HepG2 (cell line): ENCODE data around the gene ARHGAP9. TPM values are rescaled to one million over a fixed set of nuclear protein-coding genes. Genes with fewer than 3 reads are reported as not detected.

ENCODE experiments used
- ATAC-seq: fragments of 200-7000 bp; cut with Tn5 transposase; 3 replicates; pipeline ENCODE4 v1.9.1; 2020; ENCODE audit warnings: mild to moderate bottlenecking, moderate library complexity
- BruUV-seq: library from RNA; stranded (reverse); fragments of 400-500 nt; replicated peaks from 2 replicates; lab custom pipeline; 2021; lab: Mats Ljungman, UMichigan
- CTCF ChIA-PET: fragments of 300-600 bp; formaldehyde crosslinking; extraction: SDS; loops from one replicate; lab custom pipeline; 2021; ENCODE audit warnings: low total read pairs, inconsistent platforms, low intra/inter-chr PET ratio; lab: Yijun Ruan, JAX
- POLR2A ChIA-PET: fragments of 350-600 bp; sonication (Branson Sonifier 250); formaldehyde crosslinking; loops from one replicate; lab custom pipeline; 2020; ENCODE audit warnings: antibody characterized with exemption, inconsistent platforms; lab: Yijun Ruan, JAX
- DNase-seq: peaks from one replicate; pipeline ENCODE4 v3.0.0-alpha.2; 2015; ENCODE audit warnings: low spot score
- FAIRE-seq: peaks from 3 replicates; lab custom pipeline; 2011; peaks lifted over from hg19 to GRCh38; lab: Jason Lieb, UNC
- H2AFZ ChIP-seq: one replicate; pipeline ENCODE4 v1.6.1; 2011; ENCODE audit warnings: low read length, inconsistent platforms
- H3K27ac ChIP-seq: fragments of 300-600 bp; 3 replicates; pipeline ENCODE4 v1.8.0; 2011; ENCODE audit warnings: mixed run types, mild to moderate bottlenecking, mixed read lengths, low read length, inconsistent platforms; ENCODE audit not compliant: insufficient read depth; ENCODE audit errors: extremely low read length
- H3K27me3 ChIP-seq, 2 experiments: fragments of 200-600 bp in 1 of 2; 2 replicates in 1 of 2; 3 replicates in 1 of 2; pipeline versions ENCODE4 v1.6.0 to v1.8.0; 2011; ENCODE audit warnings: low read length in 2 of 2, mild to moderate bottlenecking in 2 of 2, moderate library complexity in 2 of 2, inconsistent platforms in 1 of 2; ENCODE audit not compliant: insufficient read depth in 2 of 2, control insufficient read depth in 1 of 2
- H3K36me3 ChIP-seq, 2 experiments: fragments of 200-600 bp in 1 of 2; replicated peaks in 1 of 2; 2 replicates in 1 of 2; 3 replicates in 1 of 2; pipeline versions ENCODE4 v1.5.1 to v1.8.0; 2011; ENCODE audit warnings: low read length in 2 of 2, inconsistent platforms in 1 of 2; ENCODE audit not compliant: insufficient read depth in 2 of 2, control insufficient read depth in 1 of 2
- H3K4me1 ChIP-seq: 2 replicates; pipeline ENCODE4 v1.5.1; 2012; ENCODE audit warnings: low read length, inconsistent platforms; ENCODE audit not compliant: insufficient read depth
- H3K4me2 ChIP-seq: 2 replicates; pipeline ENCODE4 v1.6.0; 2011; ENCODE audit warnings: low read depth, low read length, inconsistent platforms
- H3K4me3 ChIP-seq, 3 experiments: fragments of 200-600 bp in 1 of 3; sonication (generic), shearing (Covaris generic) in 1 of 3; replicated peaks in 1 of 3; 2 replicates each; pipeline ENCODE4 v1.5.1; 2011 to 2016; ENCODE audit warnings: low read length in 3 of 3, inconsistent platforms in 2 of 3, low read depth in 2 of 3, mild to moderate bottlenecking in 2 of 3, control low read depth in 1 of 3, mixed read lengths in 1 of 3; ENCODE audit not compliant: insufficient read depth in 1 of 3
- H3K79me2 ChIP-seq: one replicate; pipeline ENCODE4 v1.6.1; 2011; ENCODE audit warnings: low read length, inconsistent platforms; ENCODE audit not compliant: insufficient read depth
- H3K9ac ChIP-seq: 2 replicates; pipeline ENCODE4 v1.6.0; 2011; ENCODE audit warnings: mild to moderate bottlenecking, low read depth, low read length, inconsistent platforms; ENCODE audit not compliant: insufficient read depth
- H3K9me3 ChIP-seq: 2 replicates; pipeline ENCODE4 v1.5.1; 2012; ENCODE audit warnings: mild to moderate bottlenecking, low read length
- H4K20me1 ChIP-seq: 2 replicates; pipeline ENCODE4 v1.6.0; 2011; ENCODE audit warnings: inconsistent platforms, mild to moderate bottlenecking, low read length, moderate library complexity; ENCODE audit not compliant: insufficient read depth
- AGO1 ChIP-seq: fragments of 200-400 bp; formaldehyde crosslinking; IDR thresholded peaks from 2 replicates; pipeline ENCODE4 v1.6.1; 2017; ENCODE audit warnings: mild to moderate bottlenecking, low read depth, low read length, moderate library complexity; ENCODE audit not compliant: poor library complexity, severe bottlenecking
- CEBPG ChIP-seq: IDR thresholded peaks from 2 replicates; pipeline ENCODE4 v1.6.1; 2016
- FUBP1 ChIP-seq: sonication (generic); formaldehyde crosslinking; IDR thresholded peaks from 2 replicates; pipeline ENCODE4 v1.5.1; 2020; ENCODE audit warnings: missing genetic modification reagents, mild to moderate bottlenecking, borderline replicate concordance
- KLF15 ChIP-seq: sonication (generic); formaldehyde crosslinking; IDR thresholded peaks from 2 replicates; pipeline ENCODE4 v1.8.1; 2023; ENCODE audit warnings: borderline replicate concordance, mild to moderate bottlenecking, inconsistent platforms, missing genetic modification reagents, mixed read lengths
- REL ChIP-seq: sonication (generic); formaldehyde crosslinking; conservative IDR thresholded peaks from 2 replicates; pipeline ENCODE4 v1.8.0; 2022; ENCODE audit warnings: mild to moderate bottlenecking, missing genetic modification reagents, moderate library complexity
- RXRA ChIP-seq: sonication (generic); formaldehyde crosslinking; IDR thresholded peaks from 2 replicates; pipeline ENCODE4 v1.5.1; 2020; ENCODE audit warnings: missing genetic modification reagents
- THAP9 ChIP-seq: sonication (generic); formaldehyde crosslinking; IDR thresholded peaks from 2 replicates; pipeline ENCODE4; 2020; ENCODE audit warnings: missing genetic modification reagents, mild to moderate bottlenecking, borderline replicate concordance
- ZNF281 ChIP-seq: sonication (generic); formaldehyde crosslinking; IDR thresholded peaks from 2 replicates; pipeline ENCODE4 v1.4.0; 2020; ENCODE audit warnings: missing genetic modification reagents, borderline replicate concordance
- ZNF362 ChIP-seq: sonication (generic); formaldehyde crosslinking; IDR thresholded peaks from 2 replicates; pipeline ENCODE4 v1.4.0; 2020; ENCODE audit warnings: missing genetic modification reagents, mild to moderate bottlenecking, borderline replicate concordance
- ZNF484 ChIP-seq: sonication (generic); formaldehyde crosslinking; IDR thresholded peaks from 2 replicates; pipeline ENCODE4 v1.5.1; 2020; ENCODE audit warnings: mild to moderate bottlenecking, low read depth, missing genetic modification reagents, borderline replicate concordance
- ZNF564 ChIP-seq: sonication (generic); formaldehyde crosslinking; IDR thresholded peaks from 2 replicates; pipeline ENCODE4 v1.8.1; 2023; ENCODE audit warnings: mild to moderate bottlenecking, missing genetic modification reagents
- ZNF777 ChIP-seq: sonication (generic); formaldehyde crosslinking; IDR thresholded peaks from 2 replicates; pipeline ENCODE4 v1.4.0; 2020; ENCODE audit warnings: missing genetic modification reagents
- ZNF891 ChIP-seq: sonication (generic); formaldehyde crosslinking; IDR thresholded peaks from 2 replicates; pipeline ENCODE4 v1.5.0; 2020; ENCODE audit warnings: mild to moderate bottlenecking, missing genetic modification reagents
- WGBS: methylation state at CpG from one replicate; pipeline ENCODE4 v1.1.6; 2017; ENCODE audit warnings: low lambda C conversion rate; 5-methylcytosine and 5-hydroxymethylcytosine counted together
- in situ Hi-C: cut with HindIII; loops from 2 replicates; pipeline ENCODE4 v1.10.0; 2017; ENCODE audit warnings: low pct_unique_long_range_greater_than_20kb; ENCODE audit not compliant: extremely low pct_ligation_motif_present
- intact Hi-C: fragments of 100-400 bp; cut with micrococcal nuclease; formaldehyde crosslinking; loops from one replicate; pipeline ENCODE4 v1.10.0; 2022; ENCODE audit not compliant: unreplicated experiment
- polyA plus RNA-seq, 8 experiments: library from polyadenylated mRNA; depleted of rRNA in 3 of 8; stranded (reverse) in 7 of 8; unstranded in 1 of 8; fragments of >200 nt; fragmentation: Illumina TruSeq in 4 of 8; extraction: Trizol in 4 of 8; gene quantifications; 2 replicates each; pipeline versions ENCODE4 v1.2.1 to v1.2.3, GENCODE V29; 2011 to 2016; ENCODE audit warnings: low read depth in 4 of 8, missing spikeins in 1 of 8, mixed read lengths in 1 of 8; ENCODE audit not compliant: insufficient read depth in 1 of 8
- total RNA-seq, 5 experiments: library from RNA; depleted of rRNA; stranded (reverse); fragments of >200 nt; fragmentation: Illumina TruSeq; extraction: Trizol; gene quantifications; 2 replicates each; pipeline ENCODE4 v1.2.3, GENCODE V29; 2016; ENCODE audit warnings: low read depth in 1 of 5

Gene ARHGAP9
- total and polyA plus RNA-seq, 2 of the 13 experiments (the other 11 are each of a cell fraction or from before 2014, with no cell fraction given): 0.18 to 1.2 TPM

- Histone ChIP-seq H3K4me1 (peaks cover 23% of the 10 kb centered on the region), H2AFZ (no peak overlapping the region), H3K9ac (no peak overlapping the region), H3K4me3 (no peak overlapping the region), H3K4me2 (peak overlapping the region; percentile 93; the same call in 1 of the 2 replicates), H4K20me1 (peaks cover 8% of the 10 kb centered on the region), H3K27ac (no peak overlapping the region), H3K27me3 (peaks cover 0 to 4% of the 10 kb centered on the region in 2 experiments; a peak in 1 of 5 replicates), H3K36me3 (peaks cover 19 to 39% of the 10 kb centered on the region in 2 experiments), H3K79me2 (peaks cover 23% of the 10 kb centered on the region), H3K9me3 (no peaks in the 10 kb centered on the region)
- no peak for TF ChIP-seq ZNF564 (CRISPR knock-in tag)
- no peak for TF ChIP-seq FUBP1 (CRISPR knock-in tag)
- no peak for TF ChIP-seq ZNF891
- no peak for TF ChIP-seq ZNF484
- TF ChIP-seq ZNF281: no peak
- TF ChIP-seq REL (CRISPR knock-in tag): no peak
- no peak for TF ChIP-seq RXRA (CRISPR knock-in tag)
- no peak for TF ChIP-seq CEBPG (CRISPR knock-in tag)
- no peak for TF ChIP-seq THAP9 (CRISPR knock-in tag)
- no peak for TF ChIP-seq ZNF362 (CRISPR knock-in tag)
- TF ChIP-seq ZNF777 (CRISPR knock-in tag): no peak
- no peak for TF ChIP-seq AGO1
- no peak for TF ChIP-seq KLF15 (CRISPR knock-in tag)
- 97% methylated on average over 4 of the region's 4 CpGs for WGBS
- in situ Hi-C loops: no loop called here
- no TSS peak for BruUV-seq
- DNase-seq: no peak
- ChIA-PET POLR2A (interaction anchor here (1.1 to 3.4 kb wide), 3 partner anchors 10 to 30 kb away, joined by 3 to 15 read pairs (median 4); partner anchors contain the start of gene DDIT3), CTCF (no interaction called here)
- FAIRE-seq: no peak
- no peak for ATAC-seq
- intact Hi-C loops: no loop called here
Observed at GRCh38 chr12:57490126-57490525, 10.5 kb upstream of the ARHGAP9 start.
